GM12878 (cell line): ENCODE measurements around the gene AVP.

Experiments used
- CHD4 ChIP-seq: fragments of 200-600 bp; sonication (generic); IDR thresholded peaks from 2 replicates; pipeline ENCODE4 v1.6.1; 2016; ENCODE audit warnings: mild to moderate bottlenecking
- CTCF ChIP-seq, 3 experiments: IDR thresholded peaks in 2 of 3; conservative IDR thresholded peaks in 1 of 3; 2 replicates each; pipeline ENCODE4 v1.5.1; 2011; ENCODE audit warnings: low read depth in 3 of 3, low read length in 3 of 3, mild to moderate bottlenecking in 3 of 3, control low read depth in 2 of 3, moderate library complexity in 2 of 3, inconsistent platforms in 1 of 3, mixed read lengths in 1 of 3; ENCODE audit not compliant: control insufficient read depth in 2 of 3, insufficient read depth in 1 of 3; ENCODE audit errors: extremely low read depth in 1 of 3
- DPF2 ChIP-seq: fragments of 450-650 bp; IDR thresholded peaks from 2 replicates; pipeline ENCODE4 v1.6.1; 2017; ENCODE audit warnings: mild to moderate bottlenecking
- EZH2 ChIP-seq: IDR thresholded peaks from 2 replicates; pipeline ENCODE4 v1.6.1; 2012; ENCODE audit warnings: low read depth, mild to moderate bottlenecking, control low read depth, inconsistent platforms, low read length, borderline replicate concordance; ENCODE audit not compliant: control insufficient read depth
- FOXM1 ChIP-seq: IDR thresholded peaks from 2 replicates; pipeline ENCODE4 v1.6.1; 2012; ENCODE audit warnings: low read depth, mild to moderate bottlenecking, inconsistent platforms, low read length, moderate library complexity
- MTA2 ChIP-seq: fragments of 450-650 bp; IDR thresholded peaks from 2 replicates; pipeline ENCODE4 v1.6.1; 2016; ENCODE audit warnings: low read depth, mild to moderate bottlenecking, moderate library complexity
- NR2C2 ChIP-seq: IDR thresholded peaks from 2 replicates; pipeline ENCODE4 v1.6.1; 2011; ENCODE audit warnings: borderline replicate concordance, low read depth; ENCODE audit not compliant: control insufficient read depth, insufficient read length
- NR2F1 ChIP-seq: fragments of 450-650 bp; conservative IDR thresholded peaks from 2 replicates; pipeline ENCODE4 v1.6.1; 2017; ENCODE audit warnings: mild to moderate bottlenecking
- POLR2A ChIP-seq: IDR thresholded peaks from 2 replicates; pipeline ENCODE4 v1.6.1; 2011; ENCODE audit warnings: low read depth, mild to moderate bottlenecking, low read length
- POLR2AphosphoS5 ChIP-seq: IDR thresholded peaks from 2 replicates; pipeline ENCODE4 v1.6.1; 2011; ENCODE audit warnings: mild to moderate bottlenecking, low read length, inconsistent platforms
- RAD21 ChIP-seq: IDR thresholded peaks from 2 replicates; pipeline ENCODE4 v1.6.1; 2011; ENCODE audit warnings: mild to moderate bottlenecking, low read depth, low read length, moderate library complexity; ENCODE audit not compliant: insufficient read depth
- SREBF2 ChIP-seq: IDR thresholded peaks from 2 replicates; pipeline ENCODE4 v1.6.1; 2012; ENCODE audit warnings: mild to moderate bottlenecking, low read length
- TAF1 ChIP-seq: IDR thresholded peaks from 2 replicates; pipeline ENCODE4 v1.6.1; 2011; ENCODE audit warnings: mild to moderate bottlenecking, low read depth, low read length, borderline replicate concordance
- ZBTB4 ChIP-seq: fragments of 450-650 bp; formaldehyde crosslinking; IDR thresholded peaks from 2 replicates; pipeline ENCODE4 v1.4.0; 2022; ENCODE audit warnings: mild to moderate bottlenecking, moderate library complexity

GRCh38 chr20:3041854-3042409, 42.6 kb downstream of the AVP start:
- TF ChIP-seq CTCF (IDR thresholded peaks at IDR 0.05 in 2 of 3, conservative IDR thresholded peaks at IDR 0.05 in 1 of 3; ENCODE audit: control insufficient read depth in 2 of 3, extremely low read depth in 1 of 3, insufficient read depth in 1 of 3, low read depth in 3 of 3, low read length in 3 of 3) = no peak
- TF ChIP-seq TAF1 = no peak
- no peak for TF ChIP-seq POLR2AphosphoS5
- TF ChIP-seq EZH2 = no peak
- no peak for TF ChIP-seq FOXM1
- TF ChIP-seq NR2C2 = no peak
- TF ChIP-seq ZBTB4 = no peak
- TF ChIP-seq POLR2A = 0 out of 2 replicates have a peak, but pooled peaks have one; percentile 10
- TF ChIP-seq NR2F1 = no peak
- no peak for TF ChIP-seq RAD21
- TF ChIP-seq SREBF2 = no peak
- TF ChIP-seq CHD4 = no peak
- TF ChIP-seq DPF2 = no peak
- no peak for TF ChIP-seq MTA2
